ENCODE measurements around the gene NGLY1. TPM values are rescaled to one million over a fixed set of nuclear protein-coding genes. Genes with fewer than 3 reads are reported as not detected.

The NGLY1 gene
- total RNA-seq, 6 donors from 2014 or later, result 17.8 to 58.1 (median 32.5) TPM

DNA sequence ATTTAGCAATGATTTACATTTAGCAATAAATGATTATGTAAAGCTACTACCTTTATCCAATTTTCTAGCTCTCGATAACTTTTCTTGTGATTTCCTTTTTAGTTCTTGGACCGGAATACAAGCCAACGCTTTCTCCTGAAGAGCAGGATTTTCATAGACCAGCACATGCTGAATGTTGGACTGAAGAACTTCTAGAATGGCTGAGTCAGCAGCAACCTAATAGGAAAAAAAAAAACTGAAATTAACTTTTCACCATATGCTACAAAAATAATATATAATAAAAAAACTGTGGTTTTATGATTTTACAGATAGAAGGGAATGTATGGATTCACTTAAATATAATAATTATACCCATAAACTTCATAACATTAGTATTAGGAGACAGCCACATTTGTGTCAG is 32.2 kb downstream of the NGLY1 start:
- no peak for DNase-seq
- TF ChIP-seq POLR2A (IDR thresholded peaks at IDR 0.05) (no peak), POLR2AphosphoS5 (IDR thresholded peaks at IDR 0.05) (no peak), EP300 (IDR thresholded peaks at IDR 0.05) (no peak)
- TF ChIP-seq, protein P1, sequence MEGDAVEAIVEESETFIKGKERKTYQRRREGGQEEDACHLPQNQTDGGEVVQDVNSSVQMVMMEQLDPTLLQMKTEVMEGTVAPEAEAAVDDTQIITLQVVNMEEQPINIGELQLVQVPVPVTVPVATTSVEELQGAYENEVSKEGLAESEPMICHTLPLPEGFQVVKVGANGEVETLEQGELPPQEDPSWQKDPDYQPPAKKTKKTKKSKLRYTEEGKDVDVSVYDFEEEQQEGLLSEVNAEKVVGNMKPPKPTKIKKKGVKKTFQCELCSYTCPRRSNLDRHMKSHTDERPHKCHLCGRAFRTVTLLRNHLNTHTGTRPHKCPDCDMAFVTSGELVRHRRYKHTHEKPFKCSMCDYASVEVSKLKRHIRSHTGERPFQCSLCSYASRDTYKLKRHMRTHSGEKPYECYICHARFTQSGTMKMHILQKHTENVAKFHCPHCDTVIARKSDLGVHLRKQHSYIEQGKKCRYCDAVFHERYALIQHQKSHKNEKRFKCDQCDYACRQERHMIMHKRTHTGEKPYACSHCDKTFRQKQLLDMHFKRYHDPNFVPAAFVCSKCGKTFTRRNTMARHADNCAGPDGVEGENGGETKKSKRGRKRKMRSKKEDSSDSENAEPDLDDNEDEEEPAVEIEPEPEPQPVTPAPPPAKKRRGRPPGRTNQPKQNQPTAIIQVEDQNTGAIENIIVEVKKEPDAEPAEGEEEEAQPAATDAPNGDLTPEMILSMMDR (IDR thresholded peaks at IDR 0.05), result no peak

GRCh38 chr3:25749031-25749581 is 34.1 kb downstream of the NGLY1 start:
- H3K9me3 ChIP-seq, result no peaks in the 10 kb centered on the region
- H3K36me3 ChIP-seq, result peaks cover 5 to 40% (median 16%) of the 10 kb centered on the region in 4 donors
- H3K27me3 ChIP-seq, result no peaks in the 10 kb centered on the region
- TF ChIP-seq, protein P1 (IDR thresholded peaks at IDR 0.05), result no peak
- TF ChIP-seq POLR2AphosphoS5 (IDR thresholded peaks at IDR 0.05) (no peak), EP300 (IDR thresholded peaks at IDR 0.05) (no peak), POLR2A (IDR thresholded peaks at IDR 0.05) (no peak)
- no peak overlapping the region for H3K27ac ChIP-seq
- WGBS, 2 donors, result 76% methylated on average over 6 of the region's 6 CpGs
- no peak for ATAC-seq (ENCODE audit: low FRiP score in 2 of 2)
- no peaks in the 10 kb centered on the region for H3K4me1 ChIP-seq
- H3K4me3 ChIP-seq, result no peak overlapping the region
- no peak for DNase-seq

More for the DNA sequence above, 32.2 kb downstream of the NGLY1 start:
- no peaks in the 10 kb centered on the region for H3K9me3 ChIP-seq
- ATAC-seq (ENCODE audit: low FRiP score in 2 of 2), result no peak
- H3K4me1 ChIP-seq, result no peaks in the 10 kb centered on the region
- WGBS, 2 donors, result 91 to 93% methylated on average over 3 of the region's 3 CpGs
- H3K27me3 ChIP-seq, result no peaks in the 10 kb centered on the region
- H3K27ac ChIP-seq, result no peak overlapping the region
- H3K4me3 ChIP-seq, result no peak overlapping the region
- peaks cover 5 to 40% (median 16%) of the 10 kb centered on the region in 4 donors for H3K36me3 ChIP-seq

- Histone ChIP-seq H3K27ac (no peak overlapping the region), H3K4me3 (no peak overlapping the region), H3K4me1 (no peaks in the 10 kb centered on the region), H3K9me3 (no peaks in the 10 kb centered on the region), H3K27me3 (no peaks in the 10 kb centered on the region), H3K36me3 (peaks cover 5 to 40% (median 16%) of the 10 kb centered on the region in 4 donors)
- WGBS, 2 donors, result 83 to 85% methylated on average over 3 of the region's 3 CpGs
- DNase-seq (no peak), ATAC-seq (ENCODE audit: low FRiP score in 2 of 2) (no peak)
- TF ChIP-seq, protein P1 (IDR thresholded peaks at IDR 0.05), result no peak
- TF ChIP-seq POLR2AphosphoS5 (IDR thresholded peaks at IDR 0.05) (no peak), EP300 (IDR thresholded peaks at IDR 0.05) (no peak), POLR2A (IDR thresholded peaks at IDR 0.05) (no peak)
Observed at GRCh38 chr3:25748189-25748588, 35.1 kb downstream of the NGLY1 start.

GRCh38 chr3:25747033-25747432 is 36.2 kb downstream of the NGLY1 start:
- H3K27me3 ChIP-seq, result no peaks in the 10 kb centered on the region
- TF ChIP-seq POLR2AphosphoS5 (IDR thresholded peaks at IDR 0.05), result no peak
- TF ChIP-seq EP300 (IDR thresholded peaks at IDR 0.05), result no peak
- TF ChIP-seq POLR2A (IDR thresholded peaks at IDR 0.05), result no peak
- TF ChIP-seq, protein P1 (IDR thresholded peaks at IDR 0.05), result no peak

DNA sequence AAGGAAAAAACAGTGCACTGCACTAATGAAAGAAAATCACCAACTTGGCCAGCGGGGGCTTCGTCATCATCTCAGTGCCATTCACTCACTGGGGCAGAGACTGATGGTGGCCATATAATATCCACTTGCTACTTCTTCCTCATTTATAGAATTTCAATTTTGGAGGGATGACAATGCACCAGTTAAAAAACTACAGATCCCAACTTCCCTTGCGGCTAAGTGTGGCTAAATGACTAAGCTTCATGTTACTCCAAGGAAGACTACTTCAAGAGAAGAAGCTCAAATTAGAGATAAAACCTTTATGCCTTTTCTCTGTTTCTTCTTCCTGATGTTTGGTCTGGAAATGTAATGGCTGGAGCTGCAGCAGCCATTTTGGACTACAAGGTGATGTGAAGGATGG is 38.8 kb downstream of the NGLY1 start:
- ATAC-seq (ENCODE audit: low FRiP score in 2 of 2), result no peak
- DNase-seq, result no peak
- Histone ChIP-seq H3K4me3 (no peak overlapping the region), H3K27me3 (no peaks in the 10 kb centered on the region), H3K4me1 (no peaks in the 10 kb centered on the region), H3K9me3 (no peaks in the 10 kb centered on the region), H3K36me3 (peaks cover 0 to 34% (median 5%) of the 10 kb centered on the region in 4 donors), H3K27ac (no peak overlapping the region)
- 97 to 100% methylated on average over 3 of the region's 3 CpGs for WGBS, 2 donors
- TF ChIP-seq, protein P1 (IDR thresholded peaks at IDR 0.05), result no peak

More at GRCh38 chr3:25747033-25747432, 36.2 kb downstream of the NGLY1 start:
- DNase-seq (no peak), ATAC-seq (ENCODE audit: low FRiP score in 2 of 2) (no peak)
- no peak overlapping the region for H3K27ac ChIP-seq
- no peaks in the 10 kb centered on the region for H3K4me1 ChIP-seq
- H3K9me3 ChIP-seq, result no peaks in the 10 kb centered on the region
- H3K4me3 ChIP-seq, result no peak overlapping the region
- H3K36me3 ChIP-seq, result peaks cover 5 to 49% (median 16%) of the 10 kb centered on the region in 4 donors

Data from upper lobe of left lung (tissue), 6 donors.